IPS-20b (cell line): ENCODE measurements around the gene VSX2.
"Not testable (repeated sequence)": the region's sequence is repeated elsewhere in the genome, so short reads cannot be mapped to it uniquely, and the experiment has no call there.

Source experiments
- H3K27ac ChIP-seq: one replicate; pipeline ENCODE4 v1.5.1; 2013; ENCODE audit warnings: low read length
- H3K27me3 ChIP-seq: 2 replicates; pipeline ENCODE4 v1.6.1; 2013; ENCODE audit warnings: mild to moderate bottlenecking, low read length, inconsistent platforms; ENCODE audit not compliant: insufficient read depth
- H3K36me3 ChIP-seq: 2 replicates; pipeline ENCODE4 v1.6.1; 2013; ENCODE audit warnings: low read depth, mild to moderate bottlenecking, inconsistent platforms, low read length, moderate library complexity; ENCODE audit not compliant: insufficient read depth
- H3K4me1 ChIP-seq: 2 replicates; pipeline ENCODE4 v1.6.1; 2013; ENCODE audit warnings: mild to moderate bottlenecking, control low read depth, inconsistent platforms, low read length, moderate library complexity; ENCODE audit not compliant: insufficient read depth
- H3K4me3 ChIP-seq: 2 replicates; pipeline ENCODE4 v1.5.1; 2013; ENCODE audit warnings: mild to moderate bottlenecking, low read length, inconsistent platforms
- H3K9ac ChIP-seq: 2 replicates; pipeline ENCODE4 v1.6.1; 2013; ENCODE audit warnings: low read depth, mild to moderate bottlenecking, inconsistent platforms, low read length, moderate library complexity
- H3K9me3 ChIP-seq: 2 replicates; pipeline ENCODE4 v1.6.1; 2013; ENCODE audit warnings: mild to moderate bottlenecking, low read depth, low read length, inconsistent platforms; ENCODE audit not compliant: insufficient read depth

Gene VSX2

GRCh38 chr14:74265301-74265965, 26.2 kb downstream of the VSX2 start:
- H3K36me3 ChIP-seq = no peaks in the 10 kb centered on the region
- H3K4me1 ChIP-seq = no peaks in the 10 kb centered on the region
- no peak overlapping the region for H3K9ac ChIP-seq
- H3K27ac ChIP-seq = no peak overlapping the region
- 0 out of 2 replicates have a peak, but pooled peaks cover 3% of the 10 kb centered on the region for H3K27me3 ChIP-seq
- no peak overlapping the region for H3K4me3 ChIP-seq
- H3K9me3 ChIP-seq = no peaks in the 10 kb centered on the region

- H3K27me3 ChIP-seq = no peaks in the 10 kb centered on the region
- H3K4me1 ChIP-seq = no peaks in the 10 kb centered on the region
Observed at GRCh38 chr14:74267588-74267987, 28.3 kb downstream of the VSX2 start.

GRCh38 chr14:74270382-74271177, 31.3 kb downstream of the VSX2 start:
- not testable (repeated sequence) for H3K9ac ChIP-seq, H3K27ac ChIP-seq, H3K36me3 ChIP-seq, H3K27me3 ChIP-seq, H3K4me3 ChIP-seq, H3K4me1 ChIP-seq, H3K9me3 ChIP-seq

More at GRCh38 chr14:74267588-74267987, 28.3 kb downstream of the VSX2 start:
- no peak overlapping the region for H3K4me3 ChIP-seq
- H3K9me3 ChIP-seq = no peaks in the 10 kb centered on the region
- H3K36me3 ChIP-seq = no peaks in the 10 kb centered on the region
- no peak overlapping the region for H3K27ac ChIP-seq
- no peak overlapping the region for H3K9ac ChIP-seq

- Histone ChIP-seq H3K4me1 (no peaks in the 10 kb centered on the region), H3K27ac (no peak overlapping the region), H3K27me3 (no peaks in the 10 kb centered on the region), H3K36me3 (no peaks in the 10 kb centered on the region), H3K9me3 (no peaks in the 10 kb centered on the region), H3K4me3 (no peak overlapping the region), H3K9ac (no peak overlapping the region)
Observed at GRCh38 chr14:74271365-74271764, 32.1 kb downstream of the VSX2 start.

GRCh38 chr14:74275241-74275841, 36.1 kb downstream of the VSX2 start:
- Histone ChIP-seq H3K27ac (no peak overlapping the region), H3K4me3 (no peak overlapping the region), H3K9ac (no peak overlapping the region), H3K4me1 (no peaks in the 10 kb centered on the region), H3K36me3 (no peaks in the 10 kb centered on the region), H3K9me3 (peaks cover 4% of the 10 kb centered on the region; the same call in 1 of the 2 replicates), H3K27me3 (no peaks in the 10 kb centered on the region)

GRCh38 chr14:74278080-74278479, 38.8 kb downstream of the VSX2 start:
- peaks cover 3% of the 10 kb centered on the region for H3K36me3 ChIP-seq
- H3K27ac ChIP-seq = no peak overlapping the region
- H3K4me1 ChIP-seq = no peaks in the 10 kb centered on the region
- H3K9me3 ChIP-seq = peaks cover 4% of the 10 kb centered on the region; the same call in 1 of the 2 replicates
- H3K4me3 ChIP-seq = no peak overlapping the region
- H3K9ac ChIP-seq = no peak overlapping the region
- H3K27me3 ChIP-seq = no peaks in the 10 kb centered on the region

GRCh38 chr14:74281069-74281468, 41.8 kb downstream of the VSX2 start:
- Histone ChIP-seq H3K9ac (no peak overlapping the region), H3K27me3 (no peaks in the 10 kb centered on the region), H3K27ac (no peak overlapping the region)

GRCh38 chr14:74286736-74287135, 47.5 kb downstream of the VSX2 start:
- Histone ChIP-seq H3K27me3 (no peaks in the 10 kb centered on the region), H3K36me3 (peaks cover 85% of the 10 kb centered on the region), H3K27ac (no peak overlapping the region), H3K9me3 (no peaks in the 10 kb centered on the region), H3K4me1 (no peaks in the 10 kb centered on the region), H3K4me3 (no peak overlapping the region), H3K9ac (no peak overlapping the region)

More at GRCh38 chr14:74281069-74281468, 41.8 kb downstream of the VSX2 start:
- Histone ChIP-seq H3K4me1 (no peaks in the 10 kb centered on the region), H3K36me3 (peaks cover 30% of the 10 kb centered on the region), H3K4me3 (no peak overlapping the region), H3K9me3 (peaks cover 4% of the 10 kb centered on the region; the same call in 1 of the 2 replicates)

GRCh38 chr14:74289801-74290200, 50.6 kb downstream of the VSX2 start:
- H3K27ac ChIP-seq = no peak overlapping the region

GRCh38 chr14:74290415-74290814, 51.2 kb downstream of the VSX2 start:
- H3K9me3 ChIP-seq = no peaks in the 10 kb centered on the region
- H3K36me3 ChIP-seq = peaks cover 90% of the 10 kb centered on the region
- H3K4me3 ChIP-seq = no peak overlapping the region
- no peak overlapping the region for H3K9ac ChIP-seq
- H3K27ac ChIP-seq = no peak overlapping the region
- H3K4me1 ChIP-seq = no peaks in the 10 kb centered on the region
- H3K27me3 ChIP-seq = no peaks in the 10 kb centered on the region

More at GRCh38 chr14:74289801-74290200, 50.6 kb downstream of the VSX2 start:
- Histone ChIP-seq H3K9me3 (no peaks in the 10 kb centered on the region), H3K4me3 (no peak overlapping the region), H3K36me3 (peaks cover 93% of the 10 kb centered on the region), H3K4me1 (no peaks in the 10 kb centered on the region), H3K9ac (no peak overlapping the region), H3K27me3 (no peaks in the 10 kb centered on the region)

- H3K36me3 ChIP-seq = peaks cover 90% of the 10 kb centered on the region
- H3K4me1 ChIP-seq = no peaks in the 10 kb centered on the region
- no peak overlapping the region for H3K9ac ChIP-seq
Observed at GRCh38 chr14:74292061-74292460, 52.8 kb downstream of the VSX2 start.

More at GRCh38 chr14:74292061-74292460, 52.8 kb downstream of the VSX2 start:
- H3K4me3 ChIP-seq = no peak overlapping the region
- H3K9me3 ChIP-seq = no peaks in the 10 kb centered on the region
- no peak overlapping the region for H3K27ac ChIP-seq
- H3K27me3 ChIP-seq = no peaks in the 10 kb centered on the region
